ENCODE data around the gene MED12L.

DNA sequence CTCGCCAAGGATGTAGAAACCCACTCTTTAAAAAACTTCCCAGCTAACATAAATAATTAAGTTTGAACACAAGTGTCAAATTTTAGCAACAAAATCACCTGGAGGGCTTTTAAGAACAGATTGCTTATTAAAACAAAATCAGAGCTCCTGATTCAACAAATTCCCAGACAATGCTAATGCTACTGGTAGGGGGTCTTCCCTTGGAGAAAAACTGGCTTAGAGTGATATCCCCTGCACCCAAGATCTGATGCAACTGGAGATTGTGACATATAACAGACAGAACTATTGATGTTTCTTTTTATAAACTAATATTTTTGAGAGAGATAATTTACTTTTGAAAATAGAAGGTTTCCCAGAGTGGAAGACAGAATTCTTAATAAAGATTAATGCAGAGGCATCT lies 355.5 kb downstream of the MED12L start:
- TF ChIP-seq, protein P1, sequence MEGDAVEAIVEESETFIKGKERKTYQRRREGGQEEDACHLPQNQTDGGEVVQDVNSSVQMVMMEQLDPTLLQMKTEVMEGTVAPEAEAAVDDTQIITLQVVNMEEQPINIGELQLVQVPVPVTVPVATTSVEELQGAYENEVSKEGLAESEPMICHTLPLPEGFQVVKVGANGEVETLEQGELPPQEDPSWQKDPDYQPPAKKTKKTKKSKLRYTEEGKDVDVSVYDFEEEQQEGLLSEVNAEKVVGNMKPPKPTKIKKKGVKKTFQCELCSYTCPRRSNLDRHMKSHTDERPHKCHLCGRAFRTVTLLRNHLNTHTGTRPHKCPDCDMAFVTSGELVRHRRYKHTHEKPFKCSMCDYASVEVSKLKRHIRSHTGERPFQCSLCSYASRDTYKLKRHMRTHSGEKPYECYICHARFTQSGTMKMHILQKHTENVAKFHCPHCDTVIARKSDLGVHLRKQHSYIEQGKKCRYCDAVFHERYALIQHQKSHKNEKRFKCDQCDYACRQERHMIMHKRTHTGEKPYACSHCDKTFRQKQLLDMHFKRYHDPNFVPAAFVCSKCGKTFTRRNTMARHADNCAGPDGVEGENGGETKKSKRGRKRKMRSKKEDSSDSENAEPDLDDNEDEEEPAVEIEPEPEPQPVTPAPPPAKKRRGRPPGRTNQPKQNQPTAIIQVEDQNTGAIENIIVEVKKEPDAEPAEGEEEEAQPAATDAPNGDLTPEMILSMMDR (IDR thresholded peaks at IDR 0.05), result no peak
- no peak for TF ChIP-seq POLR2A (IDR thresholded peaks at IDR 0.05)

Measured in lower leg skin (tissue), 3 donors.